NT2/D1 (cell line): ENCODE data around the gene PLBD2.

ENCODE experiments used
- DNase-seq: peaks from one replicate; pipeline ENCODE4 v3.0.0-alpha.2; 2011; ENCODE audit warnings: low read depth, low spot score
- H3K27me3 ChIP-seq: 2 replicates; pipeline ENCODE4 v1.6.0; 2011; ENCODE audit warnings: mild to moderate bottlenecking; ENCODE audit not compliant: insufficient read length, insufficient read depth
- H3K36me3 ChIP-seq: 2 replicates; pipeline ENCODE4 v1.6.1; 2011; ENCODE audit warnings: mild to moderate bottlenecking, low read length, mixed read lengths; ENCODE audit not compliant: insufficient read depth, insufficient read length
- H3K4me1 ChIP-seq: 2 replicates; pipeline ENCODE4 v1.5.1; 2011; ENCODE audit not compliant: insufficient read depth, insufficient read length
- H3K4me3 ChIP-seq: 2 replicates; pipeline ENCODE4 v1.5.1; 2011; ENCODE audit warnings: low read depth; ENCODE audit not compliant: insufficient read length
- H3K9ac ChIP-seq: 2 replicates; pipeline ENCODE4 v1.6.0; 2011; ENCODE audit warnings: low read depth; ENCODE audit not compliant: insufficient read length
- H3K9me3 ChIP-seq: 2 replicates; pipeline ENCODE4 v1.5.1; 2011; ENCODE audit warnings: mild to moderate bottlenecking, low read length; ENCODE audit not compliant: insufficient read depth
- SUZ12 ChIP-seq: IDR thresholded peaks from 2 replicates; pipeline ENCODE4 v1.6.1; 2011; ENCODE audit not compliant: insufficient read length, insufficient read depth; ENCODE audit errors: extremely low read depth
- YY1 ChIP-seq: IDR thresholded peaks from 2 replicates; pipeline ENCODE4 v1.6.1; 2011; ENCODE audit not compliant: insufficient read length, insufficient read depth
- ZNF274 ChIP-seq: IDR thresholded peaks from 2 replicates; pipeline ENCODE4 v1.6.1; 2011; ENCODE audit warnings: mild to moderate bottlenecking, low read depth, low read length

The PLBD2 gene

DNA sequence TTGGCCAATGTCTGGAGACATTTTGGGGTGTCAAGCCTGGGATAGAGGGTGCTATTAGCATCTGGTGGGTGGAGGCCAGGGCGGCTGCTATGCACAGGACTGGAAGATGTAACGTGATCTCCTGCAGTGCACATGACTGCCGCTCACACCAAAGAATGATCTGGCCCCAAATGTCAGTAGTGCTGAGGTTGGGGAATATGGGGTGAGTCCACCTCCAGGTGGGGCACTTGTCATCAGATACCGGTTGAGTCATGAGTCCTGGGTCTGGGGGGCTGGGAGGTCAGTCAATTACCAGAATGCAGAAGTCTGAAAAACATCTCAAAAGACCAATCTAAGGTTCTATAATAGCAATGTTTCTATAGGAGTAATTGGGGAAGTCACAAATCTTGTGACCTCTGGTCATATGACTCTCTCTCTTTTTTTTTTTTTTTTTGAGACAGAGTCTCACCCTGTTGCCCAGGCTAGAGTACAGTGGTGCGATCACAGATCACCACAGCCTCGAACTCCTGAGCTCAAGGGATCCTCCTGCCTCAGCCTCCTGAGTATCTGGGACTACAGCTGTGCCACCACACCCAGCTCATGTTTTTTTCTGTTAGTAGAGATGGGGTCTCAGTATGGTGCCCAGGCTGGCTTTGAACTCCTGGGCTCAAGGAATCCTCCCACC lies 57.8 kb downstream of the PLBD2 start:
- TF ChIP-seq ZNF274 (no peak), SUZ12 (no peak), YY1 (no peak)
- DNase-seq, result no peak

GRCh38 chr12:113418213-113418879 lies 60.0 kb downstream of the PLBD2 start:
- no peaks in the 10 kb centered on the region for H3K9me3 ChIP-seq
- no peak for DNase-seq
- H3K4me1 ChIP-seq, result peaks cover 4% of the 10 kb centered on the region
- H3K27me3 ChIP-seq, result no peaks in the 10 kb centered on the region
- no peak overlapping the region for H3K4me3 ChIP-seq
- no peak overlapping the region for H3K9ac ChIP-seq
- H3K36me3 ChIP-seq, result no peaks in the 10 kb centered on the region
- TF ChIP-seq ZNF274 (no peak), SUZ12 (no peak), YY1 (no peak)

More for the DNA sequence above, 57.8 kb downstream of the PLBD2 start:
- Histone ChIP-seq H3K27me3 (no peaks in the 10 kb centered on the region), H3K9me3 (no peaks in the 10 kb centered on the region), H3K4me3 (no peak overlapping the region), H3K4me1 (peaks cover 4% of the 10 kb centered on the region), H3K36me3 (no peaks in the 10 kb centered on the region), H3K9ac (peak overlapping the region; percentile 18)

GRCh38 chr12:113420996-113421595 lies 62.7 kb downstream of the PLBD2 start:
- TF ChIP-seq ZNF274 (no peak), YY1 (no peak), SUZ12 (no peak)
- Histone ChIP-seq H3K4me3 (no peak overlapping the region), H3K9me3 (no peaks in the 10 kb centered on the region), H3K4me1 (peaks cover under 1% of the 10 kb centered on the region), H3K27me3 (no peaks in the 10 kb centered on the region), H3K9ac (no peak overlapping the region), H3K36me3 (no peaks in the 10 kb centered on the region)
- no peak for DNase-seq

- no peaks in the 10 kb centered on the region for H3K4me1 ChIP-seq
These were observed 63.9 kb downstream of the PLBD2 start, which contains the start of gene SDSL for GRCh38 chr12:113422030-113422885. Gene SDSL (plus strand): TSS chr12:113422380. CDS start chr12:113427983, 5,603 bp downstream.

DNA sequence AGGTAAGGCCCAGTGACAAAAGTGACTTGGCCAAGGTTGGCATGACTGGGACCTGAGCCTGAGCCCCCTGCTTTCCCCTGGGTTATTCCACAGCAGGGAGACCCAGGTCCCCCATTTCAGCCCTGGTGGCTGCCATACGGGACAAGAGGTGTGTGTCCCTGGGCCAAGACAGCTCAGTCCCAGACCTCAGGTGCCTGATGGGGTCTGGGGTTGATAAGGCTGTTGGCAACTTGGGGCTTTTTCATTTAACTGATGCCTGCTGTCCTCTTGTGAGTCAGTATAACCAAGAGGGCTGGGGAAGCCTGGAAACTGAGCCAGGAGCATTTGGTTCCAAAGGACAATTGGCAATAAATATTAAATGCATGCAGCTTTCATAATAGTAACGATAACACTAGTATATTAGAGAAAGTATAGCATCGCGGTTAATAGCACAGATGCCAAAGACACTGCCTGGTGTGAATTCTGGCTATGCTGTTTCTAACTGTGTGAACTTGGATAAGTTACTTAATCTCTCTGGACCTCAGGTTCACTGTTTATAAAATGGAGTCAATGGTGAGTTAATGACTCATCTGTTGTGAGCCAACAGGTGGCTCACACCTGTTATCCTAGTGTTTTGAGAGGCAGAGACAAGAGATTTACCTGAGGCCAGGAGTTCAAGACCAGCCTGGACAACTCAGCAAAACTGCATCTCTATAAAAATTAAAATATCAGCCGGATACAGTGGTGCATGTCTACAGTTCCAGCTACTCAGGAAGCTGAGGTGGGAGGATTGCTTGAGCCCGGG lies 64.7 kb downstream of the PLBD2 start:
- TF ChIP-seq YY1 (no peak), SUZ12 (no peak)
- no peaks in the 10 kb centered on the region for H3K36me3 ChIP-seq
- no peaks in the 10 kb centered on the region for H3K27me3 ChIP-seq
- DNase-seq, result no peak
- no peaks in the 10 kb centered on the region for H3K9me3 ChIP-seq
- peak overlapping the region; percentile 92 for H3K9ac ChIP-seq
- peak overlapping the region; percentile 65 for H3K4me3 ChIP-seq
- H3K4me1 ChIP-seq, result no peaks in the 10 kb centered on the region

More at GRCh38 chr12:113422030-113422885, 63.9 kb downstream of the PLBD2 start, which contains the start of gene SDSL:
- H3K27me3 ChIP-seq, result no peaks in the 10 kb centered on the region
- peak within 1 kb of the TSS; percentile 65 for H3K4me3 ChIP-seq
- peak; percentile 66 for DNase-seq
- H3K36me3 ChIP-seq, result no peaks in the 10 kb centered on the region
- H3K9ac ChIP-seq, result peak within 1 kb of the TSS; percentile 92
- no peaks in the 10 kb centered on the region for H3K9me3 ChIP-seq
- TF ChIP-seq ZNF274, result no peak
- no peak for TF ChIP-seq YY1
- no peak for TF ChIP-seq SUZ12

DNA sequence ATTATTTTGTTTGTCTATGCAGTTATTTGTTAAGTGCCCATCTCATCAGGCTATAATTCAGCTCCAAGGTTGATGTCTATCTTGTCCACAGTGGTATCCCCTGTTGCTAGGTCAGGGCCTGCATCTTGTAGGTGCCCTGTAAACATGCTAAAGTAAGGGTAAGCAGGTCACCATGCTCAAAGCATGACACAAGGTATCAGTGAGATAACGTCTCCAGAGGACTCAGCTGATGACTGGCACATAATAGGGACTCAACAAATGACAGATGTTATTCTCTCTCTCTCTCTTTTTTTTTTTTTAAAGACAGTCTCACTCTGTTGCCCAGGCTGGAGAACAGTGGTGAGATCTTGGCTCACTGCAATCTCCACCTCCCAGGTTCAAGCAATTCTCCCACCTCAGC lies 66.1 kb downstream of the PLBD2 start:
- no peaks in the 10 kb centered on the region for H3K36me3 ChIP-seq
- H3K9me3 ChIP-seq, result no peaks in the 10 kb centered on the region
- TF ChIP-seq SUZ12 (no peak), ZNF274 (no peak)
- DNase-seq, result no peak
- no peaks in the 10 kb centered on the region for H3K4me1 ChIP-seq
- no peak overlapping the region for H3K4me3 ChIP-seq
- H3K27me3 ChIP-seq, result no peaks in the 10 kb centered on the region
- H3K9ac ChIP-seq, result no peak overlapping the region
